ENCODE data around the gene PSMA7. TPM values are rescaled to one million over a fixed set of nuclear protein-coding genes. Genes with fewer than 3 reads are reported as not detected.
A peak's percentile ranks its signal among the peaks of the same experiment; 100 is the strongest.

The PSMA7 gene
- total RNA-seq, 1 donor from 2014 or later = 217 TPM

GRCh38 chr20:62121776-62122653, 21.2 kb downstream of the PSMA7 start, which contains the start of gene LSM14B:
LSM14B (plus strand) TSS chr20:62122475; CDS start chr20:62122667, 192 bp downstream.
- Mint-ChIP-seq H3K27ac (ENCODE audit: unreplicated experiment) (peak within 1 kb of the TSS; percentile 96), H3K36me3 (ENCODE audit: unreplicated experiment) (peaks cover 10% of the 10 kb centered on the region), H3K27me3 (ENCODE audit: unreplicated experiment) (peaks cover 20% of the 10 kb centered on the region), H3K4me3 (ENCODE audit: unreplicated experiment) (peak within 1 kb of the TSS; percentile 84), H3K9me3 (ENCODE audit: unreplicated experiment) (no peaks in the 10 kb centered on the region), H3K4me1 (ENCODE audit: unreplicated experiment) (peaks cover 25% of the 10 kb centered on the region)
- peak; percentile 100 for DNase-seq (ENCODE audit: extremely low spot score, unreplicated experiment)
- TF ChIP-seq, protein P1, sequence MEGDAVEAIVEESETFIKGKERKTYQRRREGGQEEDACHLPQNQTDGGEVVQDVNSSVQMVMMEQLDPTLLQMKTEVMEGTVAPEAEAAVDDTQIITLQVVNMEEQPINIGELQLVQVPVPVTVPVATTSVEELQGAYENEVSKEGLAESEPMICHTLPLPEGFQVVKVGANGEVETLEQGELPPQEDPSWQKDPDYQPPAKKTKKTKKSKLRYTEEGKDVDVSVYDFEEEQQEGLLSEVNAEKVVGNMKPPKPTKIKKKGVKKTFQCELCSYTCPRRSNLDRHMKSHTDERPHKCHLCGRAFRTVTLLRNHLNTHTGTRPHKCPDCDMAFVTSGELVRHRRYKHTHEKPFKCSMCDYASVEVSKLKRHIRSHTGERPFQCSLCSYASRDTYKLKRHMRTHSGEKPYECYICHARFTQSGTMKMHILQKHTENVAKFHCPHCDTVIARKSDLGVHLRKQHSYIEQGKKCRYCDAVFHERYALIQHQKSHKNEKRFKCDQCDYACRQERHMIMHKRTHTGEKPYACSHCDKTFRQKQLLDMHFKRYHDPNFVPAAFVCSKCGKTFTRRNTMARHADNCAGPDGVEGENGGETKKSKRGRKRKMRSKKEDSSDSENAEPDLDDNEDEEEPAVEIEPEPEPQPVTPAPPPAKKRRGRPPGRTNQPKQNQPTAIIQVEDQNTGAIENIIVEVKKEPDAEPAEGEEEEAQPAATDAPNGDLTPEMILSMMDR (IDR thresholded peaks at IDR 0.05) = no peak

GRCh38 chr20:62120990-62121775, 22.0 kb downstream of the PSMA7 start:
- DNase-seq (ENCODE audit: extremely low spot score, unreplicated experiment) = no peak
- peaks cover 23% of the 10 kb centered on the region for H3K27me3 Mint-ChIP-seq (ENCODE audit: unreplicated experiment)
- TF ChIP-seq, protein P1 (IDR thresholded peaks at IDR 0.05) = no peak
- H3K36me3 Mint-ChIP-seq (ENCODE audit: unreplicated experiment) = peaks cover 3% of the 10 kb centered on the region
- peak overlapping the region; percentile 96 for H3K27ac Mint-ChIP-seq (ENCODE audit: unreplicated experiment)
- H3K4me1 Mint-ChIP-seq (ENCODE audit: unreplicated experiment) = peaks cover 25% of the 10 kb centered on the region
- H3K9me3 Mint-ChIP-seq (ENCODE audit: unreplicated experiment) = no peaks in the 10 kb centered on the region
- peak overlapping the region; percentile 84 for H3K4me3 Mint-ChIP-seq (ENCODE audit: unreplicated experiment)

- H3K4me3 Mint-ChIP-seq (ENCODE audit: unreplicated experiment) = peak overlapping the region; percentile 84
- no peak for DNase-seq (ENCODE audit: extremely low spot score, unreplicated experiment)
- H3K27ac Mint-ChIP-seq (ENCODE audit: unreplicated experiment) = peak overlapping the region; percentile 65
These were observed 22.8 kb downstream of the PSMA7 start for GRCh38 chr20:62120365-62120762.

DNA sequence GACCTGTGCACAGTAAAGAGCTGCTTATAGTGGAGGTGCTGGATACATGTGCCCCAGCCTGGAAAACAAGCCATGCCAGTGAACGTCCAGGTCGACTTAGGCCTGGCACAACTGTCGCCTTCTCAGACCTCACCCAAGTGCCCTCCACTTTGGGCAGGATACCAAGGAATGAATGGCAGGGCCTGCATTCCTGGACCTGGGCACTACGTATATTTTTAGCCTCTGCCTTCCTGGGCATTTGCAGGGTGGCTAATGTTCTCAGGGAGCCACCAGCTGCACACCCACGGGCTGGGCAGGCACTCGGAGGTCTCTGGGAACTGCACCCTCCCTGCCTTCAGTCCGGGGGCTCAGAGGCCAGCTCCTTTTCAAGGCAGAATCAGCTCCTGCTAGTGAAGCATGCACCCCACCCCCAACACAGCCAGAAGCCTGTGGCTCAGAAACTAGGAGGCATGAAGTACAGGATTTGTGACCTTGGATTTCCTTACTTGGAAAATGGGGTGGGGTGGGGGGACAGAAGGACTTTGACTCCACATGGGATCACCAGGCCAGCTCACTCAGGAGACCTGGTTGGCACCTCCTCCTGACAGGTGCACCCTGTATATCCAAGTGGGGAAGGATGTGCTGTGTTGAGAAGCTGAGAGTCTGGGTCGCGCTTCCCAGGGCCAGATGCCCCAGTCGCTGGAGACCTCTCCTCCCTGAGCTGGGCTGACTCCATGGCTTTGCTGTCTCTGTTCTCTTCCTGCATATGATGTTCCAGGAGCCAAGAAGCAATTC, 23.4 kb downstream of the PSMA7 start:
- H3K27ac Mint-ChIP-seq (ENCODE audit: unreplicated experiment) = peak overlapping the region; percentile 65
- TF ChIP-seq, protein P1 (IDR thresholded peaks at IDR 0.05) = no peak
- H3K4me1 Mint-ChIP-seq (ENCODE audit: unreplicated experiment) = peaks cover 24% of the 10 kb centered on the region
- DNase-seq (ENCODE audit: extremely low spot score, unreplicated experiment) = no peak
- no peaks in the 10 kb centered on the region for H3K9me3 Mint-ChIP-seq (ENCODE audit: unreplicated experiment)
- H3K4me3 Mint-ChIP-seq (ENCODE audit: unreplicated experiment) = peak overlapping the region; percentile 84
- peaks cover 30% of the 10 kb centered on the region for H3K27me3 Mint-ChIP-seq (ENCODE audit: unreplicated experiment)
- H3K36me3 Mint-ChIP-seq (ENCODE audit: unreplicated experiment) = no peaks in the 10 kb centered on the region

More at GRCh38 chr20:62120365-62120762, 22.8 kb downstream of the PSMA7 start:
- TF ChIP-seq, protein P1 (IDR thresholded peaks at IDR 0.05) = no peak
- H3K9me3 Mint-ChIP-seq (ENCODE audit: unreplicated experiment) = no peaks in the 10 kb centered on the region
- peaks cover 25% of the 10 kb centered on the region for H3K4me1 Mint-ChIP-seq (ENCODE audit: unreplicated experiment)
- H3K36me3 Mint-ChIP-seq (ENCODE audit: unreplicated experiment) = peaks cover 3% of the 10 kb centered on the region
- H3K27me3 Mint-ChIP-seq (ENCODE audit: unreplicated experiment) = peaks cover 25% of the 10 kb centered on the region

Measured in osteocyte (in vitro differentiated cells).